Right lobe of liver (tissue), 4 donors: ENCODE data around the gene FIGNL1.

Experiments
- CTCF ChIP-seq, 4 donors: fragments of 200-600 bp in 3 of 4; fragments of 450-650 bp in 1 of 4; IDR thresholded peaks; one replicate each; pipeline versions ENCODE4 v1.5.1 to v1.8.0; 2016 to 2022; ENCODE audit warnings: antibody characterized with exemption in 4 of 4, mild to moderate bottlenecking in 2 of 4
- POLR2A ChIP-seq: fragments of 450-650 bp; IDR thresholded peaks from one replicate; pipeline ENCODE4 v1.6.1; 2017; ENCODE audit warnings: antibody characterized with exemption, mild to moderate bottlenecking
- donor health status: DM: no; HTN: no; CAD: no.
- donor health status: DM: no; HTN: no; CAD: no.
- donor health status: DM: no; HTN: yes; CAD: no.

GRCh38 chr7:50474382-50475160, 24.4 kb upstream of the FIGNL1 start:
- TF ChIP-seq POLR2A (no peak), CTCF (IDR thresholded peaks at IDR 0.05) (no peak)
